BE2C (cell line): ENCODE data around the gene CXXC5.
A peak's percentile ranks its signal among the peaks of the same experiment; 100 is the strongest.

ENCODE experiments used
- DNase-seq: peaks from one replicate; pipeline ENCODE4 v3.0.0-alpha.2; 2020
- H3K27me3 ChIP-seq: fragments of 250-450 bp; sonication (Bioruptor Pico); 2 replicates; pipeline ENCODE4 v1.5.1; 2020; ENCODE audit warnings: mild to moderate bottlenecking
- H3K36me3 ChIP-seq: fragments of 250-450 bp; sonication (Bioruptor Pico); 2 replicates; pipeline ENCODE4 v1.5.1; 2020; ENCODE audit warnings: mild to moderate bottlenecking
- H3K4me1 ChIP-seq: fragments of 250-450 bp; sonication (Bioruptor Pico); 2 replicates; pipeline ENCODE4 v1.5.1; 2020
- H3K4me3 ChIP-seq: 2 replicates; pipeline ENCODE4 v1.5.1; 2011; ENCODE audit warnings: low read depth, low read length
- H3K9me3 ChIP-seq: fragments of 250-450 bp; sonication (Bioruptor Pico); 2 replicates; pipeline ENCODE4 v1.5.1; 2020
- TF ChIP-seq, protein P1 (sequence below): IDR thresholded peaks from 2 replicates; pipeline ENCODE4 v1.5.1; 2012; ENCODE audit warnings: mild to moderate bottlenecking, low read depth, low read length

CXXC5 gene

DNA sequence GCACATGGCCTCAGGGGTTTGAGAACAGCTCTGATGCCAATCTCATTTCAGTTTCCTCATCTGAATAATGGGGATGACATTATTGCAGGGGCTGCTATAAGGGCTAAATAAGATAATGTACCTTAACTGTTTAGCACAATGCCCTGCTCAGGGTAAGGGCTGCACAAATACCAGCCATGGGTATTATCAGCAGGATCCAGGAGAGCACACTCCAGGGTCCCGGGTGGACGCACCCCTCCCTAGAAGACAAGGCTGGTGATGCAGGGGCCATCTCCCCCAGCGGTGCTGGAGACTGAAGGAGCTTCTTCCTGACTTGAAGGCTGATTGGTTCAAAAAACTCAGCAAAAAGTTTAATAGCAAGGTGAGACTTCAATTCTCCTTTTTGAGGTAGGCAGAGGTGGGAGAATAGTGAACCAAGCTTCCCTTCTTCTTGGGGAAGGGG is 2.7 kb upstream of the CXXC5 start:
- H3K4me1 ChIP-seq, result peaks cover 10% of the 10 kb centered on the region

DNA sequence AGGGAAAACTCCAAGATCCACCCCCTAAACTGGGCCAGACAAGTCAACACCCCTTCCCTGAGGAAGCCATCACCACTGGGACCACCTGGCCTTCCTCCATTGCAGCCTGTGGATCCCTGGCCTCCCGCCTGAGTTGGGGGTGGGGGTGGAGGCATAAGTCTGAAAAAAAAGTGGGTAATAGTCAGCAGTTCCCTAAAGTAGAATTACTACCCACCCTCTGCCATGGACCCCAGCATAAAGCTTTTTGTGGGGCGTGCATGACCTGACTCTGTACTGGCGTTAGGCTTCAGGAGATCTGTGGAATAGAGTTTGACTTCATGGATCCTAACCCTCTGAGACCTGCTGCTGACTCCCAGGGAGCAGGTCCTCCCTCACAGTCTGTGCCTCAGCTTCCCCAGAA is 2.0 kb upstream of the CXXC5 start:
- no peak for DNase-seq
- Histone ChIP-seq H3K36me3 (no peaks in the 10 kb centered on the region), H3K4me3 (no peak overlapping the region), H3K27me3 (no peaks in the 10 kb centered on the region), H3K9me3 (no peaks in the 10 kb centered on the region), H3K4me1 (peaks cover 10% of the 10 kb centered on the region)
- TF ChIP-seq, protein P1, sequence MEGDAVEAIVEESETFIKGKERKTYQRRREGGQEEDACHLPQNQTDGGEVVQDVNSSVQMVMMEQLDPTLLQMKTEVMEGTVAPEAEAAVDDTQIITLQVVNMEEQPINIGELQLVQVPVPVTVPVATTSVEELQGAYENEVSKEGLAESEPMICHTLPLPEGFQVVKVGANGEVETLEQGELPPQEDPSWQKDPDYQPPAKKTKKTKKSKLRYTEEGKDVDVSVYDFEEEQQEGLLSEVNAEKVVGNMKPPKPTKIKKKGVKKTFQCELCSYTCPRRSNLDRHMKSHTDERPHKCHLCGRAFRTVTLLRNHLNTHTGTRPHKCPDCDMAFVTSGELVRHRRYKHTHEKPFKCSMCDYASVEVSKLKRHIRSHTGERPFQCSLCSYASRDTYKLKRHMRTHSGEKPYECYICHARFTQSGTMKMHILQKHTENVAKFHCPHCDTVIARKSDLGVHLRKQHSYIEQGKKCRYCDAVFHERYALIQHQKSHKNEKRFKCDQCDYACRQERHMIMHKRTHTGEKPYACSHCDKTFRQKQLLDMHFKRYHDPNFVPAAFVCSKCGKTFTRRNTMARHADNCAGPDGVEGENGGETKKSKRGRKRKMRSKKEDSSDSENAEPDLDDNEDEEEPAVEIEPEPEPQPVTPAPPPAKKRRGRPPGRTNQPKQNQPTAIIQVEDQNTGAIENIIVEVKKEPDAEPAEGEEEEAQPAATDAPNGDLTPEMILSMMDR, result no peak

More for the DNA sequence above, 2.7 kb upstream of the CXXC5 start:
- no peak for DNase-seq
- H3K27me3 ChIP-seq, result no peaks in the 10 kb centered on the region
- no peaks in the 10 kb centered on the region for H3K36me3 ChIP-seq
- no peak overlapping the region for H3K4me3 ChIP-seq
- TF ChIP-seq, protein P1, result no peak
- H3K9me3 ChIP-seq, result no peaks in the 10 kb centered on the region

DNA sequence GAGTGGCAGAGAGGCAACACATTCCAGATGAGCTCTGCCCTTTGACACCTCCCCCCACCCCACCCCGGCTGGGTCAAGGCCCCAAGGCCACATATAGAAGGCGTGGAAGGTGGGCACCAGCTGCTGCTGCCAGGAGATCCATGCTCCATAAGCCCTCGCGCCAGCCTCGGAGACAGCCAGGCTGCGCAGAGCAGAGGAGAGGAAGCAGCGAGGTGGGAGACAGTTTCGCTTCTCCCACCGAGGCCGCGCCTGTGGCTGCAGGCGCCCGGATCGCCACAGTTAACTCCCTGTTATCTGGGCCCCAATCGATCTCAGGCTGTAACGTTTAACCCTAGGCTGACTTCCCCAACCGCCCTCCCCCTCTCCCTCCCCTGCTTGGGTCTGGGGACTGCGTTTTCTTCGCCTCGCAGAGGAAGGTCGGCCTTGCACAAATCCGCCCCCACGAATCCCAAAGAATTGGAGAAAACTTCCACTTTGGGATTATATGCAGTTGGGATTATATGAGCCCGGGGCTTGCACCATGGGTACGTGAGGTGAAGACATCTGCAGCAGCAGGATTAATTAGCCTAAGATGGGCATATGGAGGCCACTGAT is 1.1 kb upstream of the CXXC5 start:
- peak overlapping the region; percentile 49 for H3K4me3 ChIP-seq
- TF ChIP-seq, protein P1, result no peak
- no peaks in the 10 kb centered on the region for H3K9me3 ChIP-seq
- no peaks in the 10 kb centered on the region for H3K27me3 ChIP-seq
- no peaks in the 10 kb centered on the region for H3K36me3 ChIP-seq
- peaks cover 15% of the 10 kb centered on the region for H3K4me1 ChIP-seq
- DNase-seq, result no peak

DNA sequence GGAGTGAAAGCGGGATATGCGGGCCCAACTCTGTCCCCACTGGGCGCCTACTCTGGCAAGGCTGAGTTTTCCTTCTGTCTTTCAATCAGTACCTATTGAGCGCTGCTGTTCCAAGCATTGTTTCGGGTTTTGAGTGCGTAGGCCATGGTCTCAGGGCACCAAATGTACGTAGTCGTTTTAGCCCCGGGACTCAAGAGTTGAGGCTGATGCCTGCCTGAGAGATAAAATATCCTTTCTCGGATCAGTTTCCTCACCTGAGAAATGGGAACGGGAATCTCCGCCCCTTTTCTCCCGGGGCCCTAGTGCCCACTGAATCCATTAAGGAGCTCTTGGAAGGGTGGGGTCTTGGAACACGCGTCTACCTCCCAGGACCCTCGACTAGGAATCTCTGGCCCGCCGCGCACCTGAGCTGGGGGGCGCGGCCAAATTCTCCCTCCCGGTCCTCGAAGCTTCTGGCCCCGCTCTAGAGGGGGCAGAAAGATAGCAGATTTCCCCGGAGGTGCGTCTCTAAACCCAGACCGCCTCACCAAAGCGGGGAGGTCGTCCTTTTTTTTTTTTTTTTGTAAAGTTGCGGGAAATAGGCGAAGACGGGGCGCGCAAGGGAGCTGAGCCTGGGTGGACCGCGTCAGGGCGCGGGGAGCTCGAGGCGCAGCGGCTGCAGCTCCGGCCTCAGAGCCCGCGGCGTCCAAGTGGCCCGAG is 494 bp upstream of the CXXC5 start:
- H3K4me1 ChIP-seq, result peaks cover 20% of the 10 kb centered on the region
- no peaks in the 10 kb centered on the region for H3K27me3 ChIP-seq
- TF ChIP-seq, protein P1, result no peak
- H3K4me3 ChIP-seq, result peak overlapping the region; percentile 49
- DNase-seq, result no peak
- H3K36me3 ChIP-seq, result no peaks in the 10 kb centered on the region
- no peaks in the 10 kb centered on the region for H3K9me3 ChIP-seq

DNA sequence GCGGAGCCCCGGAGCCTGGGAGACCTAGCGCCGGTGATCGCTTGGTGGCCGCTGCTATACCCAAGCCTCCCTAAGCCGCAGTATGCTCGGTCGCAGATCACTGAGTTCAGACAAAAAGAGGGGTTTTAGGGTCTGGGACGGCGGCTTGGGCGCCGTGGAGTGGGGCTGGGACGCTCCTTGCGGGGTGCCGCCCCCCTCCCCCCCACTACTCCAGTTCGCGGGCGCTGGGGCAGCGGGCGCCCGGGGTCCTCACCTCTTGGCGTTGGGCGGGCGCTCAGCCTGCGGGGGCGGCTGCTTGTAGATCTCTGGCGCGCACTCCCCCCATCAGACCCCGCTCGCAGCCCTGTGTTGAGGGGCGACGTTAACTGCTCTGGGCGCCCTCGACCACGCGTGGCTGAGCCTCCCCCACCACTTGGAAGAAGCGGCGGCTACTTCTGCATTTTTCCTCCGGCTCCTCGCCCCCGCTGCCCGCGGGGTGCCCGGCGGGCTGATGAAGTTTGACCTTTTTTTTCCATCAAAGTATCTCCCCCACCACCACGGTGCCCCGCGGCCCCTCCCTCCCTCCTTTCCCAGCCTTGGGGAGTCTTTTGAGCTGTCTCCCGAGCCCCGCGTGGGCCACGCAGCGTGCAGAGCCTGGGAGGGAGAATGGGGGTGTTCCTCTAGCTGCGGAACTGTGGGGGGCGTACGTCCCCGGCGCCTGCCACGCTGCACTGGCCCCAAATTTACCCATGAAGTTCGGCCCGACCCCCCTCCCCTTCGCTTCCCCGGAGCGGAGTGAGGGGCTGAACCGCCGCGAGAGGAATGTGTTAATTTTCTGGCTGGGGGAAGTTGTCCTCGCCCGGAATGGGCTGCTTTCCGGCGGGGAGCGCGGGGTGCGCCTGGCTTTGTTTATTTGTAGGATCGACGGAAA is 1.2 kb downstream of the CXXC5 start:
- H3K4me3 ChIP-seq, result peak overlapping the region; percentile 96
- DNase-seq, result peak; percentile 51
- H3K27me3 ChIP-seq, result no peaks in the 10 kb centered on the region
- peaks cover 37% of the 10 kb centered on the region for H3K4me1 ChIP-seq
- TF ChIP-seq, protein P1, result no peak
- H3K36me3 ChIP-seq, result 0 out of 2 replicates have a peak, but pooled peaks cover 1% of the 10 kb centered on the region
- H3K9me3 ChIP-seq, result no peaks in the 10 kb centered on the region
